ENCODE measurements around the gene ATG16L1. TPM values are rescaled to one million over a fixed set of nuclear protein-coding genes. Genes with fewer than 3 reads are reported as not detected.

The ATG16L1 gene
- total RNA-seq, 4 donors from 2014 or later = 20.8 to 36.1 (median 35.9) TPM

- Histone ChIP-seq H3K27me3 (no peaks in the 10 kb centered on the region), H3K4me3 (no peak overlapping the region), H3K9me3 (no peaks in the 10 kb centered on the region), H3K36me3 (no peaks in the 10 kb centered on the region), H3K4me1 (no peaks in the 10 kb centered on the region), H3K27ac (no peak overlapping the region)
- in situ Hi-C loops (cut with MboI; ENCODE audit: low sequenced_read_pairs in 4 of 4) = no loop called here
- DNase-seq (no peak), ATAC-seq (no peak)
- TF ChIP-seq POLR2A (IDR thresholded peaks at IDR 0.05) (no peak), CTCF (IDR thresholded peaks at IDR 0.05 in 4 of 5, conservative IDR thresholded peaks at IDR 0.05 in 1 of 5) (no peak)
- intact Hi-C loops (cut with DNase I; ENCODE audit: low total_unique reads) = no loop called here
Observed at GRCh38 chr2:233217892-233218377, 33.5 kb upstream of the ATG16L1 start.

- Histone ChIP-seq H3K36me3 (no peaks in the 10 kb centered on the region), H3K9me3 (no peaks in the 10 kb centered on the region), H3K4me3 (no peak overlapping the region), H3K4me1 (no peaks in the 10 kb centered on the region), H3K27ac (no peak overlapping the region), H3K27me3 (no peaks in the 10 kb centered on the region)
- TF ChIP-seq CTCF (IDR thresholded peaks at IDR 0.05 in 4 of 5, conservative IDR thresholded peaks at IDR 0.05 in 1 of 5) (no peak), POLR2A (IDR thresholded peaks at IDR 0.05) (no peak)
- intact Hi-C loops (cut with DNase I; ENCODE audit: low total_unique reads) = no loop called here
- ATAC-seq (no peak), DNase-seq (no peak)
- in situ Hi-C loops (cut with MboI; ENCODE audit: low sequenced_read_pairs in 4 of 4) = no loop called here
Observed at GRCh38 chr2:233218836-233219235, 32.6 kb upstream of the ATG16L1 start.

DNA sequence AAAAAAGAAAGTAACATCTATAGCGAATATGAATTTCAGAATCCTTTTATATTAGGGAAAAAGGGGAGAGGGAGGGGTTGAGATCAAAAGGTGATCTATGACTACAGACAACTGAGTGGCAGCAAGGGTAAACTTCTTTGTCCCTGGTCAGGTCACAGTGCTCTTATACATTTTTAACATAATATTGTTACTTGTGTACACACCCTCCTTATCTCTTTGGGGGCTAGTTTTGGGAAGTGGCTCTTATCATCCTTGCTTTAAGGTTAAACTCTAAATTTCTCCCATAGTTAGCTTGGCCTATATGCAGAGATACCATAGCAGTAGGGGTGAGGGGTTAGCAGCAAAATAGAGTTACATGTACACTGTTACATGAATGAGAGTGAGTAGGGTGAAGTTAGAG lies 31.6 kb upstream of the ATG16L1 start:
- intact Hi-C loops (cut with DNase I; ENCODE audit: low total_unique reads) = no loop called here
- DNase-seq = no peak

GRCh38 chr2:233221378-233222063 lies 30.0 kb upstream of the ATG16L1 start:
- no peak for DNase-seq
- intact Hi-C loops (cut with DNase I; ENCODE audit: low total_unique reads) = no loop called here
- H3K36me3 ChIP-seq = no peaks in the 10 kb centered on the region
- no peak overlapping the region for H3K4me3 ChIP-seq
- in situ Hi-C loops (cut with MboI; ENCODE audit: low sequenced_read_pairs in 4 of 4) = no loop called here
- H3K27ac ChIP-seq = no peak overlapping the region
- no peaks in the 10 kb centered on the region for H3K4me1 ChIP-seq
- H3K9me3 ChIP-seq = no peaks in the 10 kb centered on the region
- H3K27me3 ChIP-seq = no peaks in the 10 kb centered on the region
- ATAC-seq = no peak
- no peak for TF ChIP-seq CTCF (IDR thresholded peaks at IDR 0.05 in 4 of 5, conservative IDR thresholded peaks at IDR 0.05 in 1 of 5)
- no peak for TF ChIP-seq POLR2A (IDR thresholded peaks at IDR 0.05)

More for the DNA sequence above, 31.6 kb upstream of the ATG16L1 start:
- Histone ChIP-seq H3K9me3 (no peaks in the 10 kb centered on the region), H3K4me1 (no peaks in the 10 kb centered on the region), H3K27me3 (no peaks in the 10 kb centered on the region), H3K27ac (no peak overlapping the region), H3K36me3 (no peaks in the 10 kb centered on the region), H3K4me3 (no peak overlapping the region)
- TF ChIP-seq POLR2A (IDR thresholded peaks at IDR 0.05) (no peak), CTCF (IDR thresholded peaks at IDR 0.05 in 4 of 5, conservative IDR thresholded peaks at IDR 0.05 in 1 of 5) (no peak)
- in situ Hi-C loops (cut with MboI; ENCODE audit: low sequenced_read_pairs in 4 of 4) = no loop called here
- ATAC-seq = no peak

Measured in gastrocnemius medialis (tissue), 4 donors.